ENCODE data around the gene DUOXA1.

The DUOXA1 gene

GRCh38 chr15:45134046-45134445, 4.4 kb upstream of the DUOXA1 start:
- H3K27ac Mint-ChIP-seq, result no peak overlapping the region
- DNase-seq, result no peak
- H3K4me3 Mint-ChIP-seq, result peak overlapping the region; percentile 67 to 78
- peaks cover 63 to 69% of the 10 kb centered on the region in 2 donors for H3K27me3 Mint-ChIP-seq
- ATAC-seq (replicated peaks), result no peak
- H3K4me1 Mint-ChIP-seq (ENCODE audit: low read depth in 2 of 2), result peaks cover 7 to 8% of the 10 kb centered on the region in 2 donors
- H3K9me3 Mint-ChIP-seq, result no peaks in the 10 kb centered on the region
- H3K36me3 Mint-ChIP-seq (ENCODE audit: insufficient read depth), result peaks cover 4% of the 10 kb centered on the region

DNA sequence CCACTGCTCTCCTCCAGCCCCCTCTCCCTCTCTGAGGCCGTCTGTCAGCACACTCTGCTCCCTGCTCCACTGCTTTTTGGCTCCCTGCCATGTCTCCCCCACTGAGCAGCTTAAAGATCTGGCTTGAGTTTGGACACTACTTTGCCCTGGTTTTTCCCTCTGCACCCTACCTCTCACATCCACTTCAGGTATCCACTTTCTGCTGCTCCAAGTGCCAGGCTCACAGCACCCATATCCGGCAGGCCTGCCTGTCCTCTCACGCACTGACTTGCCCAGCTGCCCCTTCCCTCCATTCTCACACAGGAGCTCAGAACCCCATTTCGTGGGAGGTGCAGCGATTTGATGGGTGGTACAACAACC, 3.9 kb upstream of the DUOXA1 start:
- H3K9me3 Mint-ChIP-seq, result no peaks in the 10 kb centered on the region
- no peak overlapping the region for H3K27ac Mint-ChIP-seq
- H3K4me3 Mint-ChIP-seq, result no peak overlapping the region
- H3K27me3 Mint-ChIP-seq, result peaks cover 68 to 74% of the 10 kb centered on the region in 2 donors
- peaks cover 7 to 8% of the 10 kb centered on the region in 2 donors for H3K4me1 Mint-ChIP-seq (ENCODE audit: low read depth in 2 of 2)
- DNase-seq (no peak), ATAC-seq (replicated peaks) (no peak)
- peaks cover 4% of the 10 kb centered on the region for H3K36me3 Mint-ChIP-seq (ENCODE audit: insufficient read depth)

- Mint-ChIP-seq H3K4me1 (ENCODE audit: low read depth in 2 of 2) (peaks cover 7 to 8% of the 10 kb centered on the region in 2 donors), H3K4me3 (no peak overlapping the region), H3K9me3 (no peaks in the 10 kb centered on the region), H3K27me3 (peaks cover 73 to 74% of the 10 kb centered on the region in 2 donors), H3K36me3 (ENCODE audit: insufficient read depth) (peaks cover 4% of the 10 kb centered on the region), H3K27ac (no peak overlapping the region)
- DNase-seq (no peak), ATAC-seq (replicated peaks) (no peak)
Measured at GRCh38 chr15:45132844-45133560, 3.3 kb upstream of the DUOXA1 start.

- no peaks in the 10 kb centered on the region for H3K9me3 Mint-ChIP-seq
- DNase-seq (no peak), ATAC-seq (replicated peaks) (no peak)
- H3K27ac Mint-ChIP-seq, result no peak overlapping the region
- H3K27me3 Mint-ChIP-seq, result peaks cover 72 to 78% of the 10 kb centered on the region in 2 donors
- peaks cover 7 to 8% of the 10 kb centered on the region in 2 donors for H3K4me1 Mint-ChIP-seq (ENCODE audit: low read depth in 2 of 2)
- H3K36me3 Mint-ChIP-seq (ENCODE audit: insufficient read depth), result peaks cover 4% of the 10 kb centered on the region
- no peak overlapping the region for H3K4me3 Mint-ChIP-seq
Measured at GRCh38 chr15:45131510-45131909, 1.8 kb upstream of the DUOXA1 start.

DNA sequence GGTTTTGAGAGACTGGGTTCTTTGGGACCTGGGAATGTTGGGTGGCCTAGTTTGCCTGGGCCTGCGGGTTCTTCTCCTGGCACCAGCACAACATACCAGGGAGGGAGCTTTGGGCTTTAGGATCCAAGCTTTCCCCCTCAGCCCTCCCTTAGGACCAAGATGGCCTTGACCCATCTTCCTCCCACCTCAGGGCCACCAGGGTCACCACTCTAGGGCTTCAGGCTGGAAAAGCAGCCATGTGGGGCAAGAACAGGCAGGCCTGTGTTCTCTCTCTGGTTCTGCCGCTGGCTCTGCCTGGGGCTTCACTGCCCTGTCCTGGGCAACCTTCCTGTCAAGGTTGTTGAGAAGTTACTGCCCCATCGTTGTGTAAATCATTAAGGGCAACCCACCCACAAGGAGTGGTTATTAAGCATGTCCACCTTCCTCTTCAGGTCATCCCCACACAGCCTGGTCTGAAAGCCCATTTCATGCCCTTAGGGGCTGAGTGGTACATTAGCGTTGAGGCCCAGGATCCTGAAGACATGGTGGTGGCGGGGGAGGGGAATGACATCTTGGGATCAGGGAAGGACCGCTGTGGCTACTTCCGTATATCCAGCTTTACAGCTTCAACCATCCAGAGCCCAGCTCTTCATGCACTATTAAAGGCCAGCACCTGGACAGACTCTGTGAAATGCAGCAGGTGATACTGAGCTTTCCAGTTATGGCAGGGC, 767 bp upstream of the DUOXA1 start:
- ATAC-seq (replicated peaks) (no peak), DNase-seq (no peak)
- peaks cover 6 to 7% of the 10 kb centered on the region in 2 donors for H3K4me1 Mint-ChIP-seq (ENCODE audit: low read depth in 2 of 2)
- peaks cover 77 to 81% of the 10 kb centered on the region in 2 donors for H3K27me3 Mint-ChIP-seq
- H3K27ac Mint-ChIP-seq, result no peak overlapping the region
- peak overlapping the region; percentile 9 to 23 for H3K4me3 Mint-ChIP-seq
- peaks cover 4% of the 10 kb centered on the region for H3K36me3 Mint-ChIP-seq (ENCODE audit: insufficient read depth)
- H3K9me3 Mint-ChIP-seq, result no peaks in the 10 kb centered on the region

DNA sequence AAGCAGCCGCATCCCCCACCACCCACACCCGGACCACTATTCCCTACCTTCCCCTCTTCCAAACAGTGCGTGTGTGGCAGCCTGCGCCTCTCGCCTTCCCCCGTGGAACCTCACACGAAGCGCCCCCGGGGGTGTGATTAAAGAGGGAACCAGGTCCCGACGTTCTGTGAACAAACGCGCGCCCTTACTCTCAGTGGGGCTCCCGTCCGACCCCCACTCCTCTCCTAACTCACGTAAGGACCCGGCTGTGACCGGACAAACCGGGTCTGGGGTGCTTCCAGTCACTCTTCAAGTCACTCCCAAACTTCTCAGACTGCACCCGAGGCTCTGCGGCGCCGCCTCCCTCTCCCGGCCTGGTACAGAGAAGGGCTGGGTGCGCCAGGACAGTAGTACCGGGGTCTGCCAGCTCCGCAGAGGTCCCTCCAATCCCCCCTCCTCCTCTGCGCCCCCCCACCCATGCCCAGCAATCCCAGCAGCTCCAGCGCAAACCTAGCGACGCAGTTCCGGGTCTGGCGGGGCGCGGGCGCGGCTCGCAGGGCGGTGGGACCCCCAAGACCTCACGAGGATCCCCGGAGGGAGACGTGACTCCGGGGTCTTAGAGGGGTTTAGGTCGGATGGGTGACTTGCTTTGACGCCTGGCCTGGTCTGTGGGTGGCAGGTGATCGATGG, 574 bp downstream of the DUOXA1 start:
- DNase-seq (no peak), ATAC-seq (replicated peaks) (no peak)
- Mint-ChIP-seq H3K36me3 (ENCODE audit: insufficient read depth) (peaks cover 1% of the 10 kb centered on the region), H3K9me3 (no peaks in the 10 kb centered on the region), H3K27ac (no peak overlapping the region), H3K4me3 (peak overlapping the region in 1 of 2 donors; percentile 25), H3K4me1 (ENCODE audit: low read depth in 2 of 2) (no peaks in the 10 kb centered on the region), H3K27me3 (peaks cover 79 to 81% of the 10 kb centered on the region in 2 donors)

- no peak overlapping the region for H3K4me3 Mint-ChIP-seq
- H3K27ac Mint-ChIP-seq, result no peak overlapping the region
- H3K36me3 Mint-ChIP-seq (ENCODE audit: insufficient read depth), result no peaks in the 10 kb centered on the region
- peak; percentile 74 for ATAC-seq (replicated peaks)
- H3K9me3 Mint-ChIP-seq, result no peaks in the 10 kb centered on the region
- peak; percentile 37 to 51 (median 38) for DNase-seq
- no peaks in the 10 kb centered on the region for H3K4me1 Mint-ChIP-seq (ENCODE audit: low read depth in 2 of 2)
- H3K27me3 Mint-ChIP-seq, result peaks cover 59 to 74% of the 10 kb centered on the region in 2 donors
Measured at GRCh38 chr15:45126535-45127158, 3.0 kb downstream of the DUOXA1 start.

DNA sequence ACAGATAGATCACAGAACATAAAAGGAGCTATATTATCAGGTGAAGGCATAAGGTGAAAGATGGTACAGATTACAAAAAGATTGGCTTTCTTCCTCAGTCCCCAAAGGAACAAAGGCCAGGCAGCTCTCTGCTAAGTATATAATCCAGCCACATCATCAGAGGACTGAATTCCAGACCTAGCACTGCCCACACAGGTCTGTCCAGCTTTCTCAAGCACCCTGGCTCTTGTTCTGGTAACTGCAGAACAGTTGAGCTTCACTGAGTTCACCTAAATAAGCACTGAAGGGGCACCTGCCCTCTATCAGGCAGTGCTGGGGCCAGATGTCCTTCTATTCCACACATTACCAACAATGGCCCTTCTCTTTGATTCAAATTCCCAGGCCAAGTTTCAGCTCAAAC, 6.3 kb downstream of the DUOXA1 start:
- DNase-seq, result no peak
- Mint-ChIP-seq H3K27me3 (peaks cover 61 to 80% of the 10 kb centered on the region in 2 donors), H3K4me1 (ENCODE audit: low read depth in 2 of 2) (peaks cover 0 to under 1% of the 10 kb centered on the region in 2 donors), H3K4me3 (no peak overlapping the region), H3K9me3 (no peaks in the 10 kb centered on the region), H3K27ac (no peak overlapping the region), H3K36me3 (ENCODE audit: insufficient read depth) (no peaks in the 10 kb centered on the region)
- ATAC-seq (replicated peaks), result no peak

DNA sequence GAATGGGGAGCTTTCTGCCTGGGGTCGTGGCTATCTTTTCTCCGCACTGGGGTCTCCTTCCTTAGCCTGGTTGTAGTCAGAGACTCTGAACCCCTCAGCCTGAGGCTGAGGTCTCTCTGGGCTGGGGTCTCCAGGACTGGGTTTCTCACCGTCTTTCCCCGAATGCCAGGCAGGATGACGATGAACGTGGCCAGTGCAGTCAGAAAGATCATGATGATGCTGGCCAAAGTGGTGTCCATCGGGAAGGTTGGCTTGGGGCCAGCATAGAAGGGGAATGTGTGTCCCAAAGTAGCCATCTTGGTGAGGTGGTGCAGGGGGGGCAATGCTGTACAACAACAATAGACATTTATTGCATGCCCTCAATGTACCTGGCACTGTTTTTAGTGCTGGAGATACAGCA, 7.0 kb downstream of the DUOXA1 start:
- Mint-ChIP-seq H3K27ac (no peak overlapping the region), H3K27me3 (peaks cover 61 to 80% of the 10 kb centered on the region in 2 donors), H3K4me1 (ENCODE audit: low read depth in 2 of 2) (peaks cover 5 to 6% of the 10 kb centered on the region in 2 donors), H3K4me3 (no peak overlapping the region), H3K9me3 (no peaks in the 10 kb centered on the region), H3K36me3 (ENCODE audit: insufficient read depth) (no peaks in the 10 kb centered on the region)
- no peak for DNase-seq
- ATAC-seq (replicated peaks), result no peak

DNA sequence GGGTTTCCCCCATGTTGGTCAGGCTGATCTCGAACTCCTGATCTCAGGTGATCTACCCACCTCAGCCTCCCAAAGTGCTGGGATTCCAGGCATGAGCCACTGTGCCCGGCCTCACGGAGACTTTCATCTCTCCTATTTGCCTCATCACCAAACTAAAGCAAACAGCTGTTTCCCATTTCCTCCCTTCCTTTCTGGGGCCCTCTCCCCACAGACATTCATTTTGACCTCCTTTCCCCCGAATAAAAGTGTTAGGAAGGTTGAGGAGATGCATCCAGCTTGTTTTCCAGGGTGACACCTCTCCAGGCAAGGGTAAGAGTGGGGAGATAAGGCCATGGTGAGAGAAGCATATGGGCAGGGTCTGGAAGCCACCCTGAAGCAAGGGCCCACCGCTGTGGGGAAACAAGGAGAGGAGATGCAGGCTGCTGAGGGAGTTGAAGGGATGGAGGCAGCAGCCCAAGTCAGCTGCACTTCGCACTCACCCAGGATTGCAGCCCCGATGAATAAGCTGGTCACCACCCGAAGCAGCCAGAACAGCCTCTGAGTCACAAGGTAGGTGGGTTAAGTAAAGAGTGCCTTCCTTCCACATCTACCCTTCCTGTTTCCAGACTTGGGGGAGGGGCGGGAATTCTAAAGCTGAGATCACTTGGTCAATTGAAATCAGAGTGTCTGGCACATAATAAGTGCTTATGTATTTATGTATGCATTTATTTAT, 7.8 kb downstream of the DUOXA1 start:
- peaks cover 13% of the 10 kb centered on the region in 2 donors for H3K4me1 Mint-ChIP-seq (ENCODE audit: low read depth in 2 of 2)
- H3K36me3 Mint-ChIP-seq (ENCODE audit: insufficient read depth), result no peaks in the 10 kb centered on the region
- H3K27ac Mint-ChIP-seq, result no peak overlapping the region
- no peaks in the 10 kb centered on the region for H3K9me3 Mint-ChIP-seq
- no peak for ATAC-seq (replicated peaks)
- no peak overlapping the region for H3K4me3 Mint-ChIP-seq
- DNase-seq, result no peak
- H3K27me3 Mint-ChIP-seq, result peaks cover 65 to 85% of the 10 kb centered on the region in 2 donors

- H3K36me3 Mint-ChIP-seq (ENCODE audit: insufficient read depth), result no peaks in the 10 kb centered on the region
- no peak for ATAC-seq (replicated peaks)
- peaks cover 13 to 17% of the 10 kb centered on the region in 2 donors for H3K4me1 Mint-ChIP-seq (ENCODE audit: low read depth in 2 of 2)
- no peak overlapping the region for H3K4me3 Mint-ChIP-seq
- peaks cover 65 to 87% of the 10 kb centered on the region in 2 donors for H3K27me3 Mint-ChIP-seq
- no peak overlapping the region for H3K27ac Mint-ChIP-seq
- no peaks in the 10 kb centered on the region for H3K9me3 Mint-ChIP-seq
- DNase-seq, result no peak
Measured at GRCh38 chr15:45121020-45121419, 8.7 kb downstream of the DUOXA1 start.

GRCh38 chr15:45120081-45120972, 9.4 kb downstream of the DUOXA1 start:
- DNase-seq (no peak), ATAC-seq (replicated peaks) (no peak)
- peaks cover 65 to 87% of the 10 kb centered on the region in 2 donors for H3K27me3 Mint-ChIP-seq
- H3K9me3 Mint-ChIP-seq, result no peaks in the 10 kb centered on the region
- H3K36me3 Mint-ChIP-seq (ENCODE audit: insufficient read depth), result no peaks in the 10 kb centered on the region
- peaks cover 13 to 17% of the 10 kb centered on the region in 2 donors for H3K4me1 Mint-ChIP-seq (ENCODE audit: low read depth in 2 of 2)
- no peak overlapping the region for H3K4me3 Mint-ChIP-seq
- no peak overlapping the region for H3K27ac Mint-ChIP-seq
